ENCODE measurements around the gene RANBP10. TPM values are rescaled to one million over a fixed set of nuclear protein-coding genes. Genes with fewer than 3 reads are reported as not detected.

RANBP10 gene
- total and polyA plus RNA-seq, 3 donors from 2014 or later: 23.0 to 25.2 (median 23.5) TPM

- TF ChIP-seq POLR2A (IDR thresholded peaks at IDR 0.05) (no peak), CTCF (IDR thresholded peaks at IDR 0.05) (no peak)
- intact Hi-C loops (cut with DNase I; ENCODE audit: low total_unique reads): no loop called here
- H3K27me3 ChIP-seq: no peaks in the 10 kb centered on the region
- no peak for DNase-seq
- no peaks in the 10 kb centered on the region for H3K9me3 ChIP-seq
- H3K36me3 ChIP-seq (ENCODE audit: low read depth, missing control alignments): no peaks in the 10 kb centered on the region
- WGBS, 2 donors: 91 to 95% methylated on average over 4 to 6 of the region's 6 CpGs
- no peaks in the 10 kb centered on the region for H3K4me1 ChIP-seq
- H3K4me3 ChIP-seq: no peak overlapping the region
- no peak overlapping the region for H3K27ac ChIP-seq
Observed at GRCh38 chr16:67750466-67750865, 55.9 kb downstream of the RANBP10 start.

GRCh38 chr16:67749436-67750078 lies 56.8 kb downstream of the RANBP10 start:
- Histone ChIP-seq H3K36me3 (ENCODE audit: low read depth, missing control alignments) (no peaks in the 10 kb centered on the region), H3K4me1 (no peaks in the 10 kb centered on the region), H3K4me3 (no peak overlapping the region), H3K9me3 (no peaks in the 10 kb centered on the region), H3K27me3 (no peaks in the 10 kb centered on the region), H3K27ac (no peak overlapping the region)
- TF ChIP-seq POLR2A (IDR thresholded peaks at IDR 0.05) (no peak), CTCF (IDR thresholded peaks at IDR 0.05) (no peak)
- intact Hi-C loops (cut with DNase I; ENCODE audit: low total_unique reads): no loop called here
- DNase-seq: no peak
- WGBS, 2 donors: 93 to 100% methylated on average over 3 of the region's 3 CpGs

GRCh38 chr16:67748834-67749233 lies 57.5 kb downstream of the RANBP10 start:
- intact Hi-C loops (cut with DNase I; ENCODE audit: low total_unique reads): no loop called here

GRCh38 chr16:67746846-67747245 lies 59.5 kb downstream of the RANBP10 start:
- H3K27ac ChIP-seq: no peak overlapping the region
- no peaks in the 10 kb centered on the region for H3K27me3 ChIP-seq
- H3K4me3 ChIP-seq: no peak overlapping the region
- no peaks in the 10 kb centered on the region for H3K36me3 ChIP-seq (ENCODE audit: low read depth, missing control alignments)
- TF ChIP-seq CTCF (IDR thresholded peaks at IDR 0.05): no peak
- TF ChIP-seq POLR2A (IDR thresholded peaks at IDR 0.05): no peak
- intact Hi-C loops (cut with DNase I; ENCODE audit: low total_unique reads): no loop called here
- H3K4me1 ChIP-seq: no peaks in the 10 kb centered on the region
- DNase-seq: no peak
- no peaks in the 10 kb centered on the region for H3K9me3 ChIP-seq

More at GRCh38 chr16:67748834-67749233, 57.5 kb downstream of the RANBP10 start:
- Histone ChIP-seq H3K27ac (no peak overlapping the region), H3K36me3 (ENCODE audit: low read depth, missing control alignments) (no peaks in the 10 kb centered on the region), H3K27me3 (no peaks in the 10 kb centered on the region), H3K9me3 (no peaks in the 10 kb centered on the region), H3K4me1 (no peaks in the 10 kb centered on the region), H3K4me3 (no peak overlapping the region)
- WGBS, 2 donors: 95 to 100% methylated on average over 3 of the region's 3 CpGs
- TF ChIP-seq POLR2A (IDR thresholded peaks at IDR 0.05) (no peak), CTCF (IDR thresholded peaks at IDR 0.05) (no peak)
- DNase-seq: no peak

- intact Hi-C loops (cut with DNase I; ENCODE audit: low total_unique reads): no loop called here
- Histone ChIP-seq H3K27ac (no peak overlapping the region), H3K9me3 (no peaks in the 10 kb centered on the region), H3K4me1 (no peaks in the 10 kb centered on the region), H3K36me3 (ENCODE audit: low read depth, missing control alignments) (no peaks in the 10 kb centered on the region), H3K27me3 (no peaks in the 10 kb centered on the region), H3K4me3 (no peak overlapping the region)
- WGBS, 2 donors: 68 to 81% methylated on average over 4 of the region's 4 CpGs
- DNase-seq: no peak
- no peak for TF ChIP-seq CTCF (IDR thresholded peaks at IDR 0.05)
- TF ChIP-seq POLR2A (IDR thresholded peaks at IDR 0.05): no peak
Observed at GRCh38 chr16:67741118-67741517, 65.2 kb downstream of the RANBP10 start.

All from testis (tissue), 3 donors.